HG03520 (cell line): ENCODE measurements around the gene DMRTC2.

Experiments
- ATAC-seq: cut with Tn5 transposase; IDR thresholded peaks from one replicate; pipeline ENCODE4 v1.9.1; 2021; ENCODE audit warnings: mild to moderate bottlenecking, moderate library complexity; ENCODE audit not compliant: unreplicated experiment

Gene DMRTC2

DNA sequence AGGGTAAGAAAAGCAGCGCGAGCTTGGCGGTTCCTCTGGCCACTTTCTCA is at the start of gene DMRTC2:
TSS of gene DMRTC2 (plus strand) at position 42 of the 50 bp plus-strand sequence. CDS start 2,387 bp downstream, outside the sequence.
- no peak for ATAC-seq

DNA sequence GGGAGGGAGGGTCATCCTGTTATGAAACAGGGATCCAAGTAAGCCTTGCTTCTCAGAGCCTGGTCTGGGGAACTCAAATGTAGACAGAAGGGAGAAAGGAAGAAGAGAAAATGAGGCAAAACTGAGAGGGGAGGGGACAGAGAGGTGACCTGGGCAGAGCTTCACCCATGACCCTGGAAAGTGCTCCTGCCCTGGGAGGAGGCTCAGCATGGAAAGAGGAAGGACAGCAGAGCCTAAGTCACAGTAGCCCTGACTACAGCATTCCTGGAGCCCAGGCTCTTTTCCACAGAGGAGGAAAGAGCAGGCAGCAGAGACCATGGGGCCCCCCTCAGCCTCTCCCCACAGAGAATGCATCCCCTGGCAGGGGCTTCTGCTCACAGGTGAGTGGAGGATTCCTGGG is 48.5 kb upstream of the DMRTC2 start, which contains the start of gene CEACAM3:
TSS of gene CEACAM3 (plus strand) at position 226 of the 400 bp plus-strand sequence. CDS start at position 317, 91 bp downstream.
- no peak for ATAC-seq

DNA sequence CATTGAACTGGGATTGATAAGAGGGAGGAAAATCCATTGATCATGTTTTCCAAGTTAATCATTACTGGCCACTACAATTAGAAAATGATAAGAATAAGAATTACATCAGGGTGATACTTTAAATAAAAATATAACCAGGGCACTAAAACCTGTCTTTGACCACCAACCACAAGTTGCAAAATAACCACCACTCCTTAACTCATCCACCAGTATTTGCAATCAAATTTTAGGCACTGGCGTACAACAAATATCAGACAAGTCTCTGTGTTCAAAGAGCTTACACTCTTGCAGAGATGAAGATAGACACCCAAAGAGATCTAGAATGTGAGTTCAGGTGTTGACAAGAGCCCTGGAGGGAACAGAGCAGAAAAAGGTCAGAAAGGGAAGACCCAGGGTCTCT is 47.9 kb upstream of the DMRTC2 start:
- no peak for ATAC-seq

DNA sequence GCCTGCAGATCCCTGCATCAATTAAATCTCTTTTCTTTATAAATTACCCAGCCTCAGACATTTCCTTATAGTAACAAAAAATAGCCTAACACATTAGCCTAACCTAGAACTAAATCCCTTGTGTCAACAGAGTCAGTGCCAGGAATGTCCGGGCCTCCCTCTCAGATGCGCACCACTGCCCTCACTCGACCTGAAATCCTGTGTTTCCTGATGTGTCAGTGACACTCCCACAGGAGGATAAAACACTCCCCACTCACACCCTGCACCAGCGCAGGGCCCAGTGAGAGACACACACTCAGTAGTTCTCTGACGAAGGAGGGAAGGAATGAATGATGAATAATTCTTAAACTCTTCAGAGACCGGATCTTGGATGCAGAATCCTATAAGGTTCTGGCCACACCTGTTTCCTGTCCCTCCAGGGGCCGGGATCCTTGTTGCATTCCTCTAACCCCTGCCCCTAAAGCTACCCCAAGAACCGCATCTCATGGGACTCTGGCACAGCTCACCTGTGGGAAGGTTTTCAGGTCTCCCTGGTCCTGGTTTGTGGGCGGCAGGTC is 45.3 kb upstream of the DMRTC2 start:
- ATAC-seq = no peak

DNA sequence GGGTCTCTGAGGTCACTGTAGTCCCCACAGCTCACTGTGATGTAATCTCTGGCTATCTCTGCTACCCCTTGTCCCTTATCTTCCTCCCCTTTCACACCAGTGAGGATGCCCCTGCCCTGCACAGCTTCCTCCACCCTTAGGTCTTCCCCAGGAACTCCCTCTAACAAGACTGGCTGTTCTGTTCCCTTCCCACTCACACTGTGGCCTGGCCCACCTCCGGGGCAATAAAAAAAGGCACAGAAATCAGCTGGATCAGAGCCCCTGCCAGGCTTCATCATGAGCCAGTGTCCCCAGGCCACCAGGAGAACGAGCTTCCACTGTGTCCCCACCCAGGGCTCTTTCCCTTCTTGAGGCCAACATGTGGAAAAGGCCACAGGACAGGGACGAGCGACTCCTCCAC is 43.8 kb upstream of the DMRTC2 start:
- no peak for ATAC-seq

DNA sequence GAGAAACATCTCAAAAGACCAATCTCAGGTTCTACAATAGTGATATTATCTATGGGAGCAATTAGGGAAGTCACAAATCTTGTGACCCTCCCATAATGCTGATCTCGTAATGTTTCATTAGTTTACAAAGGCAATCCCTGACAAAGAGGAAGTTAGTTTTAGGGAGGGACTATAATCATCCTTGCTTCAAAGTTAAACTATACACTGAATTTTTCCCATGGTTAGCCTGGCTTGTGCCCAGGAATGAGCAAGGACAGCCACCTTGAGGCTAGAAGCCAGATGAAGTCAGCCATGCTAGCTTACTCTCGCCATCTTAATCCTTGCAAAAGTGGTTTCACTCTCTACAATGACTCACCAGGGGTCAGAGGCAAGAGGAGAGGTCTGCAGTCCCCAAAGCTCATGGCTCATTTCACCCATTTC is 43.0 kb upstream of the DMRTC2 start:
- ATAC-seq = no peak

DNA sequence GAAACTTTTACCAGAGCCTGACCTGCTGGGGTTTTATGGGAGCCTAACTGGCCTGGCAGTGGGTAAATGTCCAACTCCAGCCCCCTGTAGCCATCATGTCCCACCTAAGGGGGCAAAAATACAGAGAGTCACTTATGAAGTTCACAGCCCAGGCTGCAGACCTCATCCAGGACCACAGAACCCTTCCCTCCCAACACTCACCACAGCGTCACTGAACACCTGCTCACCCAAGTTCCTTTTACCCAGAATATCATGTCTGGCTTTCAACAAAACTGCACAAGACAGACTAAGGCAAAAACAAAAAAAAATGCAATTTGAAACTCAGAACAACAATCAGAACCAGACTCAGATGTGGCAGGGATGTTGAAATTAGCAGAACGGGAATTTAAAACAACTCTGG is 42.1 kb upstream of the DMRTC2 start:
- ATAC-seq = no peak

DNA sequence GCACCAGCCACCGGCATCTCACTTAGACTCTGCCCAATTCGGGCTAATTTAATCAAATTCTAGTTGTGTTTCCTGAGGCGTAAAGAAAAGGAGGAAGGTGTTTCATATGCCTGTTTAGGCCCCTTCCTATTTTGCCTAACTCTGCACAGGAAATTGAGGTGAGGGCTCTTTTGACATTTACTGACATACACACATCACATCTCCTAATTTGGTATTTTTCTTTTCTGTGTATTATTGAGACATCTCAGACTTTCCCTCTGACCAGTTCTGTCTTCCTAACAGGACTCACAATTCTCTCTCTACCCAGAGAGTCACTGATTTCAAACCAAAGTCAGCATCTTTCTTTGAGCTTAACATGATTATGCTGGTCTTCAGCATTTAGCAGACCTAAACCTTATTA is 40.5 kb upstream of the DMRTC2 start:
- ATAC-seq = no peak

DNA sequence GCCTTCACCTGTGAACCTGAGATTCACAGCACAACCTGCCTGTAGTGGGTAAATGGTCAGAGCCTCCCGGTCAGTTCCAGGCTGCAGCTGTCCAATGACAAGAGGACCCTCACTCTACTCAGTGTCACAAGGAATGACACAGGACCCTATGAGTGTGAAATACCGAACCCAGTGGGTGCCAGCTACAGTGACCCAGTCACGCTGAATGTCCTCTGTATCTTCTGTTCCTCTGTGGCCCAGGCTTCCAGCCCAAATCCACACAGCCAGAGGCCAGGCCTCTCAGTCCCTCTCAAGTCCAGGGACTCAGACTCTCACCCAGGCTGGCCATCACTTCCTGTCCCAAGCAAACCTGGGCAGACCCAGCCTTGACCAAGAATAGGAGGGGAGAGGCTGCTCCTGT is 37.7 kb upstream of the DMRTC2 start:
- no peak for ATAC-seq

DNA sequence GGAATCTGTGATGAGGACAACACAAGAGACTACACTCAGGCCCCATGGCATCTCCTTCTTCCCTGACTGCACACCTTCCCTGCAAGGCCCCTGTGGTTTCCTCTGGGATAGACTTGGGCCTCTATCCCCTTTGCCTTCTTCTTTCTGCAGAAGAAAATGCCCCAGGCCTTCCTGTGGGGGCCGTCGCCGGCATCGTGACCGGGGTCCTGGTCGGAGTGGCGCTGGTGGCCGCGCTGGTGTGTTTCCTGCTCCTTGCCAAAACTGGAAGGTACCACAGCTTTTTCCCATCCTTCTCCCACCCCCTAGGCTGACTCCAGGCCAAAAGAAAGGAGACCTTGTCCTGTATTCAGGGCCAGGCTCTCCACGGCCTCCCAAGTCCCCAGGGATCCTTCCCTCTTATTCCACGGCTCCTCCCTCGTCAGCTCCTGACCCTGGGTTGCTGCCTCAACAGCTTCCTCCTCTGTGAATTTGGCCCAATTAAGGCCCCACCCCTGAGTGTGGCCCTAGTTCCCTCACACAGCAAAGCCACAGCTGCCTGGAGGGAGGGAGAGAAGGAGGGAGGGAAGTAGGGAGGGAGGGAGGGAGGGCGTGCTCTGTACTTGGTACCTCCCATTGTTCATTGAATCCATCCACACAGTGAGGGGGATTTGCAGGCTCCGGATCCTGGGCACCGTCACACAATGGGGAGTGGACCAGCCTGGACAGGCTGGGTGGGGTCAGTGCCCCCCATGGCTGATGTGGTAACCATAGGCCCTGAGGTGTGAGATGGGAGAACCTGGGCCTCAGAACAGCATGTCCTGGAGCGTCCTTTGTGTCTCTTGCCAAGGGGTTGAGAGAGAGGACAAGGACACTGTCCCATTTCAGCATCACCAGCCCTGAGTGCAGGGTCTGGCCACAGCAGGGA is 35.9 kb upstream of the DMRTC2 start:
- no peak for ATAC-seq

DNA sequence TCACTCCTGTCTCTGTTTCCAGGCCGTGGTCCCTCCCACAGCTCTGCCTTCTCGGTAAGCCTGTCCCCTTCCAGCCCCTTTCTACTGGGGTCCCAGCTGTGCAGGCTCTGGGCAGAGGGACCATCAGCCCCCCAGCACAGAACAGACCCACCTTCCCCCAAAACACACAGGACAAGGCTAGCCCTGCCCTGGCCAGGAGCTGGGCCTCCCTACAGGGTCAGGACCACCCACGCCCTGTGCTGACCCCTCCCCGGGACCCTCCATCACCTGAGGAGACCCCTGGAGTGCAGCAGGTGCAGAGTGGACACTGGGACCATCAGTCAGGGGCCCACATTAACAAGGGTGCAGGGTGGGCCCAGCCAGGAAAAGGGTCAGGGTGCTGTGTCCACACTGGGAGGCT is 34.5 kb upstream of the DMRTC2 start:
- ATAC-seq = no peak

DNA sequence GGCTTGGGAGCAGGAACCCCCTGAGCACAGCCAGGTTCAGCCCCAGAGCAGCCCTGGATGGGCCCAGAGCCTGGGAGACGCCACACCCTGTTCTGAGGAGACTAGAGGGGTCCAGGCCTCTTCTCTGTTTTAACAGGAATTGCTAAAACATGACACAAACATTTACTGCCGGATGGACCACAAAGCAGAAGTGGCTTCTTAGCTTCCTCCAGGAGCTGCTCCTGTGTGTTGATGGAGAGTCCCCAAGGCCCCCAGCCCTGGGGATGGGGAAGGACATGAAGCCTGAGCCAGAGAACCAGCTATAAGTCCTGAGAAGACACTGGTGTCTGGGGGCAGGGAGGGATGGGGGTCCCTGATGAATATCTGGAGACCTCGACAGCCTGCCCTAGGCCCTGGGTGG is 33.8 kb upstream of the DMRTC2 start:
- no peak for ATAC-seq

DNA sequence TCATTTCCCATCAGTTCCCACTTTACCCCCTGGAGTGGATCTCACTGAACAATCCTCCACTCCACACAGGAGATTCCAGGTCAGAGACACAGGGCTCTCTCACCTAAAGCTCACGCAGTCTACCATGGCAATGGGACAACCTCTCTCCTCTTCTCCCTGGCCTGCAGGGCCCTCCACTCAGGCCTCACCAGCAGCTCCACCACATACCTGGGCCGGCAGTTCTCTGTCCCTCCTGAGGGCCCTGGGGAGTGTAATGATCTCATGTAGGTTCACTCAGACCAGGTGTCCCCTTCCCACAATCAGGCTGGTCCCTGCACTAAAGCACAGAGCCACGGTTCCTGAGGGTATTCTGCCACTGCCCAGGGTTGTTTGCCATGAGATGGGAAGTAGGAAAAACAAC is 32.9 kb upstream of the DMRTC2 start:
- no peak for ATAC-seq

DNA sequence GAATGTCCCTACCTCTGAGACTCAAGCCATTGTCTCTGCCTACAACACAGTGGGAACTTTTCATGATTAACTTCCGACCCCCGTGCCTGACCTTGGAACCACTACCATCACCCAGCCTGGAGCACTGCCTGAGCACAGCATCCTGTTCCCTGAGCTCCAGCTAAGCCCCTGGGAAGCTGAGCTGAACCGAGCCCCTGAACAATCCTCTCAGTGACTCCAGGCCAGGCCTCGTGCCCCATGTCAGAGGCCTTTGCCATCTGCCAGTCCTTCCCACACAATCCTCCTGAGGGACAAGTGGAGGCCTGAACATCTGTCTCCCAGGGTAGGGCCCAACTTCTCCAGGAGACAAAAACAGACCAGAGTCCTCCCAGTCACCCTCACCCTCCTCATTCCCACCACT is 30.9 kb upstream of the DMRTC2 start:
- no peak for ATAC-seq

DNA sequence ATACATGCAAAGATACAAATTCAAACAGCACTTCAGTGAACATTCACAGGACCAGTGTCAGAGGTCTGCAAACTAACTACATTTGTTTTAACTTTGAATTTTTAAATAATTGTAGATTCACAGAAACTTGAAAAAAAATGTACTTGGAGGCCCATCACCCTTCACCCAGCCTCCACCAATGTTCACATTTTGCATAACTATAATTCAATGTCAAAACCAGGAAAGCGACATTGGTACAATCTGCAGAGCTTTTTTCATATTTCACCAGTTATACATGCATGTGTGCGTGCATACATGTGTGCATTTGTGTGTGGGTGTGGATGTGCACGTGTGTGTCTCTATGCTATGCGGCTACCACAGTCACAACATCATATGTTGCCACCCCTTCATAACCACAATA is 29.5 kb upstream of the DMRTC2 start:
- ATAC-seq = no peak

DNA sequence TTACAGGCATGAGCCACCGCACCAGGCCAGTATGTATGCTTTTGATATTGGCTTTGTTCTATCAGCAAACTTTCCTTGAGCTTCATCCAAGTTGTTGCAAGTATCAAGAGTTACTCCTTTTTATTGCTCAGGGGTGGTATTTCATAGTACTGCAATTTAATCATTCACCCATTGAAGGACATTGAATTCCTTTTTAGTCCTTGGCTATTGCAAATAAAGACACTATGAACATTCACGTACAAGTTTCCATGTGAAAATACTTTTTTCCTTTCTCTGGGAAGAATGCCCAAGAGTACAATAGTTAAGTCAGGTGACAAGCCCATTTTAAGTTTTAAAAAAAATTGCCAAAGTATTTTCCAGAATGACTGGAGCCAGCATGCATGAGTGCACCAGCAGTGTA is 28.1 kb upstream of the DMRTC2 start:
- ATAC-seq = no peak

DNA sequence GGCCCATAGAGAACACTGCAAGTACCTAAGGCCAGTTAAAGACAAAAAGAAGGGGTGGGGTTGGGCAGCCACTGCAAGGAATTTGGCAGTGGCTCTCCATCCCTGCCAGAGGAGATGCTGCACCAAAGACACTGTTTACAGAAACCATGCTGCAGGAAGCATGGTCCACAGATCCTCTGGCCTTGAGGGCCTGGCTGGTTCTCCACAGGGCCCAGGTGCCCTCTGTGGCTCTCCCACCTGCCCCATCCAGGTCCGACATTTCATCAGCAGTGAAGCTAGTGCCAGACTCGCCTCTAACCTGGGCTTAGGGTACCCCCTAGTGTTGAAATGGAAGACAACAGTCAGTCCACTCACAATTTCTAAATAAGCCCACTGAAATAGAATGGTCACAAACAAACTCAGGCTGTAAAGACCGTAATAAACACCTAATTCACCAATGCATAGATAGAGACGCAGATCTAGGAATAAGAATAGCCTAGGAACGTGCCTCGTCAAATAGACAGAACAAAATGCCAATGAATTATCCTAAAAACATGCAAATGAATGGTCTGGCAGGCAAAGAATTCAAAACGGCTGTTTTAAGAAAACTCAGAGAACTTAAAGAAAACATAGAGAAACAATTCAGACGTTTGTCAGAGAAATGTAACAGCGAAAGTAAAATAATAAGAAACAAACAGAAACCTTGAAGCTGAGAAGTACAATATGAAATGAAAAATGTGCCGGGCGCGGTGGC is 23.7 kb upstream of the DMRTC2 start:
- ATAC-seq = no peak

DNA sequence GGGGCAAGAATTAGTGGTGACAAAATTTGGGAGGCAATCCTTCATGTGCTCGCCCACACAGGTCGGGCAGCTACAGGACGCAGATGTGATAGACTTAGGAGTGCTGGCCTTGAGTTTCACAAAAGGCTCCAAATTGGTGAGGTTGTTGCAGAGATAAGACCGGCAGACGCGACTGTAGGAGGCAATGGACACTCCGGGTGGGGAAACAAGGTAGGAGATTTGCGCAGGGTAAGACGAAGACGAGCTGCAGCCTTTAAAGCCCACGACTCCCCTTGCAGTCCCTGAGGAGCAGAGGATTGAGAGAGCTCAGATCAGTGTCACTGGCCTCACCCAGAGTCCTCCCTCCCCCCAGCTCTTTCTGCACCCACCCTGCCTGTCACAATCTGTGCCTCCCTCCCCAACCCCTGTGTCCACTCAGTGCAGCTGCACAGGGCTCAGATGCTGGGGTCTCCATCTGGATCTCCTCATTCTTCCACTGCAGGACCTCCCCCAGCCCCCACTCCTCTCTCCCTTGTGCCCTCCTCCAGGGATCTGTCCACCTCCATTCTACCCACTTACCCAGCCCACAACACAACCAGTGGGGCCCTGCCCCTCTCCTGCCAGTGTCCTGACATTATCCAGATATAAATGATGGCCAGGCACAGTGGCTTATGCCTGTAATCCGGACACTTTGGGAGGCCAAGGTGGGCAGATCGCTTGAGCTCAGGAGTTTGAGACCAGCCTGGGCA is 6.7 kb upstream of the DMRTC2 start:
- no peak for ATAC-seq

DNA sequence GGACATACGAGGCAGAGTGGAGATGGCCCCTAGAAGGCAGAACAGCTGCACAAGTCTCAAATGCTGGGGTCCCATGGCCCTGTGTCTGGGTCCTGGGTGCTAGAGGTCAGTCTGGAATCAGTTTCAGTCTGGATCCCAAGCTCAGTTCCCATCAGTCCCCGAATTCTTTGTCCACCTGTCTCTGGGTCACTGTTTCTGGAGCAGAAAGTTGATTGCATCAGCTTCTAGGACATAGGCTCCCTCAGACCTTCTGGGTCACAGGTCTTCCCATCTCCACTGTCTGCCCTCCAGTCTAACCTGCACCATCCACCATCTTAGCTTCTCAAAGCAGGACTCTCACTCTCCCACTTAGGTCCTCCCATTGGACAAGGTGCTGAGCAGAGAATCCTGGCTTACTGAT is 5.6 kb upstream of the DMRTC2 start:
- ATAC-seq = no peak

DNA sequence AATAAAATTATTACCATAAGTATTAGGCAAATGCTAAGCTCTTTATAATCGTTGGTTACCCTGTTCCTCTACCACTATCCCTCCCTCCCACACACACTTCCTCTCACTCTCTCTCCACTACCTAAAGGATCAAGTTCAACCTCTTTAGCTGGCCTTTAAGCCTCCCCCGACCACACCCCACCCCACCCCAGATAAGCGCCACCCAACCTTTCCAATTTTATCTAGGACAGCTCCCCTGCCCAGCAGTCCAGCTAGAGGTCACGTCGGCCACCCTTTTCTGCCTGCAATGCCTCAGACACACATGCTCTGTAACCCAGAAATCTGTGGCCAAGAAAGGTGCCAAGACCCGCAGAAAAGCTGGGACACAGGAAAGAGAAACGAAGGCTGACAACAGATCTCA is 1.5 kb upstream of the DMRTC2 start:
- ATAC-seq = no peak

DNA sequence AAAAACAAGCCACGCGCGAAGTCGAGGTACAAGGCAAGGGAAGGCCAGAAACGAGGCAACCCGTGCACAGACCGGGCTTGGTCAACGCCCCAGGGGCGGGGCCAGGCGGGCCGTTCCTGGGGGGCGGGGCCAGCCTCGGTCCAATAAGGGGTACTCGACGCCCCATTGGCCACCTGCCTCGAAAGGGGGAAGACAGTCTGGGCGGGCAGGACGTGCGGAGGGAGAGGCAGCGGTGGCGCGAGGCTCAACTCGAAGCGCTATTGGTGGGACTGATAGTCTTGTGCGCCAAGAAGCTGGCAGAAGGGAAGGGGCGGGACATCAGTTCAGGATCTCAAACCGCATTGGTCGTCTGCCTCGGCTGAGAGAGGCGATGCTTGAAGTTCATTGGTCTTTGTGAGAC is 241 bp upstream of the DMRTC2 start, which contains the start of gene LYPD4:
TSS of gene LYPD4 (minus strand) at position 83 of the 400 bp plus-strand sequence. CDS start 5,398 bp downstream, outside the sequence.
- ATAC-seq = no peak
